Urinary bladder (tissue), 4 donors: Measurements from ENCODE around the gene RALB. TPM values are rescaled to one million over a fixed set of nuclear protein-coding genes. Genes with fewer than 3 reads are reported as not detected.
A peak's percentile ranks its signal among the peaks of the same experiment; 100 is the strongest.

Experiments used
- DNase-seq: peaks from one replicate; pipeline ENCODE4 v3.0.0-alpha.2; 2015; ENCODE audit errors: extremely low spot score
- H3K27ac ChIP-seq: one replicate; pipeline ENCODE4 v1.5.1; 2013; ENCODE audit warnings: low read depth, mild to moderate bottlenecking, moderate library complexity
- H3K36me3 ChIP-seq: one replicate; pipeline ENCODE4 v1.6.1; 2013; ENCODE audit warnings: mild to moderate bottlenecking, moderate library complexity; ENCODE audit not compliant: insufficient read depth
- H3K4me1 ChIP-seq: one replicate; pipeline ENCODE4 v1.6.1; 2013; ENCODE audit warnings: mild to moderate bottlenecking, moderate library complexity; ENCODE audit not compliant: insufficient read depth
- H3K4me3 ChIP-seq: one replicate; pipeline ENCODE4 v1.5.1; 2013; ENCODE audit warnings: low read depth, low read length
- WGBS: extraction: QIAGEN DNeasy Blood & Tissue Kit; methylation state at CpG from one replicate; pipeline ENCODE4 v1.1.7; 2013; 5-methylcytosine and 5-hydroxymethylcytosine counted together
- polyA plus RNA-seq: library from polyadenylated mRNA; stranded (reverse); fragments of 200-250 nt; gene quantifications from one replicate; pipeline ENCODE4 v1.2.3, GENCODE V29; 2013
- total RNA-seq: library from RNA; depleted of rRNA; stranded (reverse); fragments of >200 nt; gene quantifications from one replicate; pipeline ENCODE4 v1.2.3, GENCODE V29; 2014
- donor health status: healthy with polysubstance abuse.
- donor health status: healthy.

Gene RALB
- total and polyA plus RNA-seq, 2 donors, result 60.9 to 72.2 TPM

- Histone ChIP-seq H3K4me1 (no peaks in the 10 kb centered on the region), H3K36me3 (no peaks in the 10 kb centered on the region), H3K4me3 (no peak overlapping the region), H3K27ac (no peak overlapping the region)
- 70% methylated on average over 3 of the region's 3 CpGs for WGBS
- no peak for DNase-seq
Measured at GRCh38 chr2:120243211-120243610, 9.4 kb upstream of the RALB start.

- no peak for DNase-seq
- 97% methylated on average over 9 of the region's 9 CpGs for WGBS
- H3K4me1 ChIP-seq, result no peaks in the 10 kb centered on the region
- no peak overlapping the region for H3K27ac ChIP-seq
- no peak overlapping the region for H3K4me3 ChIP-seq
- H3K36me3 ChIP-seq, result no peaks in the 10 kb centered on the region
Measured at GRCh38 chr2:120243875-120244553, 8.6 kb upstream of the RALB start.

GRCh38 chr2:120244656-120245519 is 7.8 kb upstream of the RALB start:
- WGBS, result 73% methylated on average over 12 of the region's 12 CpGs
- H3K4me3 ChIP-seq, result no peak overlapping the region
- H3K27ac ChIP-seq, result no peak overlapping the region
- DNase-seq, result no peak
- H3K4me1 ChIP-seq, result no peaks in the 10 kb centered on the region
- no peaks in the 10 kb centered on the region for H3K36me3 ChIP-seq

- Histone ChIP-seq H3K4me1 (no peaks in the 10 kb centered on the region), H3K36me3 (no peaks in the 10 kb centered on the region), H3K27ac (no peak overlapping the region), H3K4me3 (no peak overlapping the region)
- no peak for DNase-seq
- WGBS, result 46% methylated on average over 15 of the region's 15 CpGs
Measured at GRCh38 chr2:120245520-120246332, 6.9 kb upstream of the RALB start.

GRCh38 chr2:120246546-120247300 is 5.9 kb upstream of the RALB start:
- 75% methylated on average over 20 of the region's 20 CpGs for WGBS
- Histone ChIP-seq H3K27ac (no peak overlapping the region), H3K4me1 (no peaks in the 10 kb centered on the region), H3K36me3 (no peaks in the 10 kb centered on the region), H3K4me3 (no peak overlapping the region)
- no peak for DNase-seq

- H3K4me3 ChIP-seq, result no peak overlapping the region
- H3K27ac ChIP-seq, result no peak overlapping the region
- H3K4me1 ChIP-seq, result no peaks in the 10 kb centered on the region
- no peaks in the 10 kb centered on the region for H3K36me3 ChIP-seq
- 80% methylated on average over 6 of the region's 6 CpGs for WGBS
- no peak for DNase-seq
Measured at GRCh38 chr2:120247851-120248250, 4.8 kb upstream of the RALB start.

GRCh38 chr2:120250640-120251039 is 2.0 kb upstream of the RALB start:
- 78% methylated on average over 4 of the region's 4 CpGs for WGBS
- no peaks in the 10 kb centered on the region for H3K4me1 ChIP-seq
- no peak overlapping the region for H3K27ac ChIP-seq
- H3K36me3 ChIP-seq, result no peaks in the 10 kb centered on the region
- no peak for DNase-seq
- H3K4me3 ChIP-seq, result no peak overlapping the region

GRCh38 chr2:120251078-120251477 is 1.6 kb upstream of the RALB start:
- DNase-seq, result no peak
- Histone ChIP-seq H3K4me3 (no peak overlapping the region), H3K36me3 (no peaks in the 10 kb centered on the region), H3K4me1 (no peaks in the 10 kb centered on the region), H3K27ac (no peak overlapping the region)
- WGBS, result 85% methylated on average over 3 of the region's 3 CpGs

GRCh38 chr2:120251880-120252224 is 800 bp upstream of the RALB start:
- Histone ChIP-seq H3K27ac (no peak overlapping the region), H3K4me3 (peak overlapping the region; percentile 91), H3K4me1 (no peaks in the 10 kb centered on the region), H3K36me3 (no peaks in the 10 kb centered on the region)
- no peak for DNase-seq
- 11% methylated on average over 6 of the region's 6 CpGs for WGBS

- peak overlapping the region; percentile 91 for H3K4me3 ChIP-seq
- DNase-seq, result no peak
- H3K4me1 ChIP-seq, result no peaks in the 10 kb centered on the region
- under 1% methylated on average over 60 of the region's 60 CpGs for WGBS
- H3K27ac ChIP-seq, result peak overlapping the region; percentile 84
- no peaks in the 10 kb centered on the region for H3K36me3 ChIP-seq
Measured at GRCh38 chr2:120253021-120253882, 600 bp downstream of the RALB start.

GRCh38 chr2:120254178-120254577 is 1.5 kb downstream of the RALB start:
- Histone ChIP-seq H3K27ac (no peak overlapping the region), H3K4me3 (peak overlapping the region; percentile 91), H3K36me3 (no peaks in the 10 kb centered on the region), H3K4me1 (no peaks in the 10 kb centered on the region)
- no peak for DNase-seq
- 64% methylated on average over 8 of the region's 8 CpGs for WGBS

- Histone ChIP-seq H3K27ac (no peak overlapping the region), H3K4me1 (no peaks in the 10 kb centered on the region), H3K36me3 (no peaks in the 10 kb centered on the region), H3K4me3 (no peak overlapping the region)
- DNase-seq, result no peak
- WGBS, result 82% methylated on average over 6 of the region's 6 CpGs
Measured at GRCh38 chr2:120255071-120255470, 2.4 kb downstream of the RALB start.
